ENCODE data around the gene TP53RK.

- TF ChIP-seq CTCF (conservative IDR thresholded peaks at IDR 0.05; ENCODE audit: low read depth, low read length), result no peak
- TF ChIP-seq EZH2 (IDR thresholded peaks at IDR 0.05; ENCODE audit: borderline replicate concordance, low read depth, low read length, poor library complexity, severe bottlenecking), result no peak
Observed at GRCh38 chr20:46648903-46649649, 40.2 kb downstream of the TP53RK start.
